Measurements from ENCODE around the gene NRM. TPM values are rescaled to one million over a fixed set of nuclear protein-coding genes. Genes with fewer than 3 reads are reported as not detected.
A peak's percentile ranks its signal among the peaks of the same experiment; 100 is the strongest.

NRM gene
- total and polyA plus RNA-seq, 2 of the 13 experiments (the other 11 are each of a cell fraction or from before 2014, with no cell fraction given), result 12.5 to 16.0 TPM

DNA sequence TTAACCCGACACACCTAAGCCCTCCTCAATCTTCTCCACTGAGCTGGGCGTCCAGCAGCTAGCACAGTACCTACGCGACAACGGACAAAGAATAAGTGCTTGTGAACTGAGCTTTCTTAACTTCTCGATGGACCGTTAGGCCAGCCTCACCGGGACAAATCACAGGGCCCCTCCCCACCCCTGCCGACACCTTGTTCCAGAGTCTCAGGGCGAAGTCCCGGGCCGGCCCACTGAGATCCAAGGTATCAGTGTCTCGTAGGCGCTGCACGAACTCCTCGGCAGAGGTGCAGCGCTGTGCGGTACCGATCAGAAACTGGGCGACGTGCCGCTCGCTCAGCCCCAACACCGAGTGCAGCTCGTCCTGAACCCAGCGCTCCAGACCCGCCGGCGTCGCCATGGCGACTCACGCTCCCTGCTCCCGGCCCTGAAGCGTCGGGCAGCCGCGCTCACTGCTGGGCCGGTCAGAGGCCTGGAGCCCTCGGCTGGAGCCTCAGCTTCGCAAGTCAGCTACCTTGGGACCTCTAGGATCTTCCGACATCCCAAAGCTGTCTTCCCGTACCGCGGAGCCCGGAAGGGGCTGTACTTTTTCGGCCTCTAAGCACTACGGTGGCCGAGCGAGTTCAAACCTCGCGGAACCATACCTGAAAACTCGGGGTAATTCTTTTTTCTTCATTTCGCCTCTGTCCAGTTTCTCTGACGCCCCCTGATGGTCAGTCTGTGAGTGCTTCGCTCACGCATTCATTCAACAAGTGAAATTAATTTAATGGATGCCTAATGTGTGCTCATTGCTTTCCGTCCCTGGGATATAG is 18.1 kb downstream of the NRM start, which contains the start of gene DHX16 (continued):
- TF ChIP-seq NCOA1 (CRISPR knock-in tag; IDR thresholded peaks at IDR 0.05) (no peak), MBD4 (IDR thresholded peaks at IDR 0.05; ENCODE audit: borderline replicate concordance, low read length) (no peak), ZNF629 (CRISPR knock-in tag; conservative IDR thresholded peaks at IDR 0.05) (no peak; the same call in 1 of the 2 replicates), ZNF768 (CRISPR knock-in tag; IDR thresholded peaks at IDR 0.05) (peak; percentile 82; the same call in 1 of the 2 replicates), MATR3 (CRISPR knock-in tag; IDR thresholded peaks at IDR 0.05) (peak; percentile 64; the same call in 1 of the 2 replicates), MAF1 (CRISPR knock-in tag; IDR thresholded peaks at IDR 0.05; ENCODE audit: borderline replicate concordance) (peak; percentile 49; the same call in 1 of the 2 replicates), DMAP1 (CRISPR knock-in tag; IDR thresholded peaks at IDR 0.05) (peak; percentile 83), CC2D1A (CRISPR knock-in tag; IDR thresholded peaks at IDR 0.05) (no peak), ZNF891 (CRISPR knock-in tag; IDR thresholded peaks at IDR 0.05) (peak; percentile 93; the same call in 1 of the 2 replicates), ZNF879 (CRISPR knock-in tag; IDR thresholded peaks at IDR 0.05) (peak; percentile 57; the same call in 1 of the 2 replicates), KAT7 (CRISPR knock-in tag; IDR thresholded peaks at IDR 0.05; ENCODE audit: borderline replicate concordance) (peak; percentile 85; the same call in 1 of the 2 replicates), BCL6 (CRISPR knock-in tag; IDR thresholded peaks at IDR 0.05) (peak; percentile 74), ZNF761 (CRISPR knock-in tag; conservative IDR thresholded peaks at IDR 0.05) (no peak), PTBP1 (IDR thresholded peaks at IDR 0.05; ENCODE audit: low read depth, low read length, poor library complexity, severe bottlenecking) (peak; percentile 65), GFI1 (CRISPR knock-in tag; IDR thresholded peaks at IDR 0.05; ENCODE audit: borderline replicate concordance) (peak; percentile 78)
- TF ChIP-seq, protein P1, sequence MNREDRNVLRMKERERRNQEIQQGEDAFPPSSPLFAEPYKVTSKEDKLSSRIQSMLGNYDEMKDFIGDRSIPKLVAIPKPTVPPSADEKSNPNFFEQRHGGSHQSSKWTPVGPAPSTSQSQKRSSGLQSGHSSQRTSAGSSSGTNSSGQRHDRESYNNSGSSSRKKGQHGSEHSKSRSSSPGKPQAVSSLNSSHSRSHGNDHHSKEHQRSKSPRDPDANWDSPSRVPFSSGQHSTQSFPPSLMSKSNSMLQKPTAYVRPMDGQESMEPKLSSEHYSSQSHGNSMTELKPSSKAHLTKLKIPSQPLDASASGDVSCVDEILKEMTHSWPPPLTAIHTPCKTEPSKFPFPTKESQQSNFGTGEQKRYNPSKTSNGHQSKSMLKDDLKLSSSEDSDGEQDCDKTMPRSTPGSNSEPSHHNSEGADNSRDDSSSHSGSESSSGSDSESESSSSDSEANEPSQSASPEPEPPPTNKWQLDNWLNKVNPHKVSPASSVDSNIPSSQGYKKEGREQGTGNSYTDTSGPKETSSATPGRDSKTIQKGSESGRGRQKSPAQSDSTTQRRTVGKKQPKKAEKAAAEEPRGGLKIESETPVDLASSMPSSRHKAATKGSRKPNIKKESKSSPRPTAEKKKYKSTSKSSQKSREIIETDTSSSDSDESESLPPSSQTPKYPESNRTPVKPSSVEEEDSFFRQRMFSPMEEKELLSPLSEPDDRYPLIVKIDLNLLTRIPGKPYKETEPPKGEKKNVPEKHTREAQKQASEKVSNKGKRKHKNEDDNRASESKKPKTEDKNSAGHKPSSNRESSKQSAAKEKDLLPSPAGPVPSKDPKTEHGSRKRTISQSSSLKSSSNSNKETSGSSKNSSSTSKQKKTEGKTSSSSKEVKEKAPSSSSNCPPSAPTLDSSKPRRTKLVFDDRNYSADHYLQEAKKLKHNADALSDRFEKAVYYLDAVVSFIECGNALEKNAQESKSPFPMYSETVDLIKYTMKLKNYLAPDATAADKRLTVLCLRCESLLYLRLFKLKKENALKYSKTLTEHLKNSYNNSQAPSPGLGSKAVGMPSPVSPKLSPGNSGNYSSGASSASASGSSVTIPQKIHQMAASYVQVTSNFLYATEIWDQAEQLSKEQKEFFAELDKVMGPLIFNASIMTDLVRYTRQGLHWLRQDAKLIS (CRISPR knock-in tag; IDR thresholded peaks at IDR 0.05), result 0 out of 2 replicates have a peak, but pooled peaks have one; percentile 16
- TF ChIP-seq, protein P2, sequence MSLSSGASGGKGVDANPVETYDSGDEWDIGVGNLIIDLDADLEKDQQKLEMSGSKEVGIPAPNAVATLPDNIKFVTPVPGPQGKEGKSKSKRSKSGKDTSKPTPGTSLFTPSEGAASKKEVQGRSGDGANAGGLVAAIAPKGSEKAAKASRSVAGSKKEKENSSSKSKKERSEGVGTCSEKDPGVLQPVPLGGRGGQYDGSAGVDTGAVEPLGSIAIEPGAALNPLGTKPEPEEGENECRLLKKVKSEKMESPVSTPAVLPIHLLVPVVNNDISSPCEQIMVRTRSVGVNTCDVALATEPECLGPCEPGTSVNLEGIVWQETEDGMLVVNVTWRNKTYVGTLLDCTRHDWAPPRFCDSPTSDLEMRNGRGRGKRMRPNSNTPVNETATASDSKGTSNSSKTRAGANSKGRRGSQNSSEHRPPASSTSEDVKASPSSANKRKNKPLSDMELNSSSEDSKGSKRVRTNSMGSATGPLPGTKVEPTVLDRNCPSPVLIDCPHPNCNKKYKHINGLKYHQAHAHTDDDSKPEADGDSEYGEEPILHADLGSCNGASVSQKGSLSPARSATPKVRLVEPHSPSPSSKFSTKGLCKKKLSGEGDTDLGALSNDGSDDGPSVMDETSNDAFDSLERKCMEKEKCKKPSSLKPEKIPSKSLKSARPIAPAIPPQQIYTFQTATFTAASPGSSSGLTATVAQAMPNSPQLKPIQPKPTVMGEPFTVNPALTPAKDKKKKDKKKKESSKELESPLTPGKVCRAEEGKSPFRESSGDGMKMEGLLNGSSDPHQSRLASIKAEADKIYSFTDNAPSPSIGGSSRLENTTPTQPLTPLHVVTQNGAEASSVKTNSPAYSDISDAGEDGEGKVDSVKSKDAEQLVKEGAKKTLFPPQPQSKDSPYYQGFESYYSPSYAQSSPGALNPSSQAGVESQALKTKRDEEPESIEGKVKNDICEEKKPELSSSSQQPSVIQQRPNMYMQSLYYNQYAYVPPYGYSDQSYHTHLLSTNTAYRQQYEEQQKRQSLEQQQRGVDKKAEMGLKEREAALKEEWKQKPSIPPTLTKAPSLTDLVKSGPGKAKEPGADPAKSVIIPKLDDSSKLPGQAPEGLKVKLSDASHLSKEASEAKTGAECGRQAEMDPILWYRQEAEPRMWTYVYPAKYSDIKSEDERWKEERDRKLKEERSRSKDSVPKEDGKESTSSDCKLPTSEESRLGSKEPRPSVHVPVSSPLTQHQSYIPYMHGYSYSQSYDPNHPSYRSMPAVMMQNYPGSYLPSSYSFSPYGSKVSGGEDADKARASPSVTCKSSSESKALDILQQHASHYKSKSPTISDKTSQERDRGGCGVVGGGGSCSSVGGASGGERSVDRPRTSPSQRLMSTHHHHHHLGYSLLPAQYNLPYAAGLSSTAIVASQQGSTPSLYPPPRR (CRISPR knock-in tag; IDR thresholded peaks at IDR 0.05; ENCODE audit: borderline replicate concordance), result no peak; the same call in 1 of the 2 replicates
- TF ChIP-seq, protein P3, sequence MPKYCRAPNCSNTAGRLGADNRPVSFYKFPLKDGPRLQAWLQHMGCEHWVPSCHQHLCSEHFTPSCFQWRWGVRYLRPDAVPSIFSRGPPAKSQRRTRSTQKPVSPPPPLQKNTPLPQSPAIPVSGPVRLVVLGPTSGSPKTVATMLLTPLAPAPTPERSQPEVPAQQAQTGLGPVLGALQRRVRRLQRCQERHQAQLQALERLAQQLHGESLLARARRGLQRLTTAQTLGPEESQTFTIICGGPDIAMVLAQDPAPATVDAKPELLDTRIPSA (CRISPR knock-in tag; IDR thresholded peaks at IDR 0.05; ENCODE audit: borderline replicate concordance), result no peak
- TF ChIP-seq, protein P4, sequence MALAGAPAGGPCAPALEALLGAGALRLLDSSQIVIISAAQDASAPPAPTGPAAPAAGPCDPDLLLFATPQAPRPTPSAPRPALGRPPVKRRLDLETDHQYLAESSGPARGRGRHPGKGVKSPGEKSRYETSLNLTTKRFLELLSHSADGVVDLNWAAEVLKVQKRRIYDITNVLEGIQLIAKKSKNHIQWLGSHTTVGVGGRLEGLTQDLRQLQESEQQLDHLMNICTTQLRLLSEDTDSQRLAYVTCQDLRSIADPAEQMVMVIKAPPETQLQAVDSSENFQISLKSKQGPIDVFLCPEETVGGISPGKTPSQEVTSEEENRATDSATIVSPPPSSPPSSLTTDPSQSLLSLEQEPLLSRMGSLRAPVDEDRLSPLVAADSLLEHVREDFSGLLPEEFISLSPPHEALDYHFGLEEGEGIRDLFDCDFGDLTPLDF (CRISPR knock-in tag; IDR thresholded peaks at IDR 0.05), result peak; percentile 29; the same call in 1 of the 2 replicates

Data from HepG2 (cell line).